ENCODE results near the gene OASL. TPM values are rescaled to one million over a fixed set of nuclear protein-coding genes. Genes with fewer than 3 reads are reported as not detected.

The OASL gene
- total and polyA plus RNA-seq, 2 of the 4 experiments (the other 2 are of a cell fraction) = under 0.01 to 0.05 TPM

DNA sequence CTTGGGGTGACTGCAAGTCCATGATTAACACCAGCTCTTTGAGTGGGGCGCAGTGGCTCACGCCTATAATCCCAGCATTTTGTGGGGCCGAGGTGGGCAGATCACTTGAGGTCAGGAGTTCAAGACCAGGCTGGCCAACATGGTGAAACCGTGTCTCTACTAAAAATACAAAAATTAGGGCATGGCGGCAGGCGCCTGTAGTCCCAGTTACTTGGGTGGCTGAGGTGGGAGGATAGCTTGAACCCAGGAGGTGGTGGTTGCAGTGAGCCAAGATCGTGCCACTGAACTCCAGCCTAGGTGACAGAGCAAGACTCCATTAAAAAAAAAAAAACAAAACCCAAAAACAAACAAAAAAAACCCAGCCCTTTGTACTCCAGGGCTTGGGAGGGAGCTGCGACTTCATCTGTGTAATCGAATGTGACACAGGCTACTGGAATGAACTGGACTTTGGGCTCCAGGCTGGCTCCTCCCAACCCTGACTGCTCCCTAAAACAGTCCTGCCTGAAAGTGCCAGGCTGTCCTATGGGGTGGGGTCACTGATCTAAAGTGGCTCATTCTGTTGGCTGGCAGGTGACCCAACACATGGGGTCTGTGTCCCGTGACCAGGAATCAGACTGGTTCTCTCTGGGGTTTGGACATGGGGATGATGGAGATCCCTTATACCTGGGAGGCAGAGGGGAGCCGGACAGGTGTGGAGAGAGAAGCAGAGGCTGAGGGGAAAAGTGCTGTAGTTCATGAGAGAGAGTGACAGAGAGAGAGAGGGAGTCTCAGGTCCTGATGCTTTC is 13.4 kb downstream of the OASL start:
- no peak overlapping the region for H3K14ac ChIP-seq (replicated peaks; ENCODE audit: low read depth, low read length)
- H3K18ac ChIP-seq (ENCODE audit: low read depth, low read length) = no peak overlapping the region
- peaks cover 20% of the 10 kb centered on the region for H3K27me3 ChIP-seq (ENCODE audit: control insufficient read depth, insufficient read depth, low read length)
- H4K91ac ChIP-seq (ENCODE audit: insufficient read depth, low read depth, low read length) = no peak overlapping the region
- DNase-seq (no peak), ATAC-seq (ENCODE audit: low read depth) (peak; percentile 21; the same call in 1 of the 2 replicates)
- intact Hi-C loops (cut with micrococcal nuclease) = no loop called here
- H2BK5ac ChIP-seq (ENCODE audit: low read depth, low read length, poor library complexity, severe bottlenecking) = no peak overlapping the region
- H3K23ac ChIP-seq (ENCODE audit: low read depth, low read length) = no peak overlapping the region
- POLR2A ChIA-PET (ENCODE audit: unreplicated experiment) = no interaction called here
- BruUV-seq (replicated peaks) = no TSS peak
- WGBS, 2 experiments (ENCODE audit: extremely low coverage in 2 of 2, insufficient read length in 1 of 2) = 56% methylated on average over 3 of the region's 11 CpGs; no CpG with 5 or more reads in 1 of the 2 experiments
- no peaks in the 10 kb centered on the region for H4K20me1 ChIP-seq (ENCODE audit: insufficient read depth, low read length)
- no peak overlapping the region for H3K56ac ChIP-seq (ENCODE audit: extremely low read depth, insufficient read depth, low read length)
- H3K9ac ChIP-seq (ENCODE audit: low read depth, low read length) = no peak overlapping the region
- H3K9me3 ChIP-seq (ENCODE audit: control insufficient read depth, insufficient read depth, low read length) = no peaks in the 10 kb centered on the region
- H2BK120ac ChIP-seq (ENCODE audit: low read depth, low read length) = no peak overlapping the region
- H2BK20ac ChIP-seq (ENCODE audit: low read depth, low read length) = no peak overlapping the region
- no peak overlapping the region for H3K4me2 ChIP-seq (ENCODE audit: low read depth, low read length)
- H3K4me3 ChIP-seq (ENCODE audit: insufficient read depth, low read depth, low read length) = no peak overlapping the region
- dilution Hi-C loops (cut with HindIII; ENCODE audit: low sequenced_read_pairs, unreplicated experiment) = no loop called here
- no peak overlapping the region for H2AK9ac ChIP-seq (replicated peaks; ENCODE audit: low read depth, low read length, poor library complexity)
- peak overlapping the region; percentile 43 for H2AFZ ChIP-seq (replicated peaks; ENCODE audit: low read length, poor library complexity)
- H2AK5ac ChIP-seq (ENCODE audit: low read depth, low read length) = no peak overlapping the region
- no peaks in the 10 kb centered on the region for H3K4me1 ChIP-seq (ENCODE audit: control insufficient read depth, insufficient read depth, low read length)
- H3K4ac ChIP-seq (ENCODE audit: low read depth, low read length) = no peak overlapping the region
- H3K9me1 ChIP-seq (ENCODE audit: insufficient read depth, low read length) = no peaks in the 10 kb centered on the region
- H4K5ac ChIP-seq (ENCODE audit: low read depth, low read length) = no peak overlapping the region
- in situ Hi-C loops (cut with MboI; ENCODE audit: low sequenced_read_pairs) = no loop called here
- H3K36me3 ChIP-seq (ENCODE audit: control insufficient read depth, insufficient read depth, low read length) = no peaks in the 10 kb centered on the region
- H4K8ac ChIP-seq (ENCODE audit: low read depth in 2 of 2, low read length in 2 of 2) = no peak overlapping the region
- H2BK15ac ChIP-seq (ENCODE audit: low read depth, low read length) = no peak overlapping the region
- CTCF ChIA-PET = no interaction called here
- H3K79me1 ChIP-seq (ENCODE audit: low read depth in 1 of 2, low read length in 2 of 2) = no peaks in the 10 kb centered on the region
- H3K27ac ChIP-seq (ENCODE audit: insufficient read depth, low read length) = no peak overlapping the region
- TF ChIP-seq SMC3 (IDR thresholded peaks at IDR 0.05; ENCODE audit: low read depth, low read length) (no peak), RFX5 (IDR thresholded peaks at IDR 0.05; ENCODE audit: low read depth, low read length) (no peak), FOS (IDR thresholded peaks at IDR 0.05; ENCODE audit: low read depth, low read length) (no peak), NFE2L2 (IDR thresholded peaks at IDR 0.05; ENCODE audit: low read depth, low read length) (no peak), MAZ (IDR thresholded peaks at IDR 0.05; ENCODE audit: borderline replicate concordance, low read depth, low read length) (no peak), RCOR1 (IDR thresholded peaks at IDR 0.05; ENCODE audit: insufficient replicate concordance, low read length) (no peak), MXI1 (IDR thresholded peaks at IDR 0.05; ENCODE audit: borderline replicate concordance, low read depth, low read length) (no peak), RAD21 (IDR thresholded peaks at IDR 0.05; ENCODE audit: low read length) (no peak), BHLHE40 (IDR thresholded peaks at IDR 0.05; ENCODE audit: low read depth, low read length) (no peak), MAFK (IDR thresholded peaks at IDR 0.05; ENCODE audit: low read depth, low read length) (no peak), POLR2A (IDR thresholded peaks at IDR 0.05; ENCODE audit: low read depth, low read length) (no peak), CEBPB (IDR thresholded peaks at IDR 0.05; ENCODE audit: low read depth, low read length) (no peak), CHD1 (IDR thresholded peaks at IDR 0.05; ENCODE audit: low read depth, low read length) (no peak)
- TF ChIP-seq, protein P1, sequence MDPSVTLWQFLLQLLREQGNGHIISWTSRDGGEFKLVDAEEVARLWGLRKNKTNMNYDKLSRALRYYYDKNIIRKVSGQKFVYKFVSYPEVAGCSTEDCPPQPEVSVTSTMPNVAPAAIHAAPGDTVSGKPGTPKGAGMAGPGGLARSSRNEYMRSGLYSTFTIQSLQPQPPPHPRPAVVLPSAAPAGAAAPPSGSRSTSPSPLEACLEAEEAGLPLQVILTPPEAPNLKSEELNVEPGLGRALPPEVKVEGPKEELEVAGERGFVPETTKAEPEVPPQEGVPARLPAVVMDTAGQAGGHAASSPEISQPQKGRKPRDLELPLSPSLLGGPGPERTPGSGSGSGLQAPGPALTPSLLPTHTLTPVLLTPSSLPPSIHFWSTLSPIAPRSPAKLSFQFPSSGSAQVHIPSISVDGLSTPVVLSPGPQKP (IDR thresholded peaks at IDR 0.05; ENCODE audit: borderline replicate concordance, low read depth, low read length) = no peak
- TF ChIP-seq, protein P2, sequence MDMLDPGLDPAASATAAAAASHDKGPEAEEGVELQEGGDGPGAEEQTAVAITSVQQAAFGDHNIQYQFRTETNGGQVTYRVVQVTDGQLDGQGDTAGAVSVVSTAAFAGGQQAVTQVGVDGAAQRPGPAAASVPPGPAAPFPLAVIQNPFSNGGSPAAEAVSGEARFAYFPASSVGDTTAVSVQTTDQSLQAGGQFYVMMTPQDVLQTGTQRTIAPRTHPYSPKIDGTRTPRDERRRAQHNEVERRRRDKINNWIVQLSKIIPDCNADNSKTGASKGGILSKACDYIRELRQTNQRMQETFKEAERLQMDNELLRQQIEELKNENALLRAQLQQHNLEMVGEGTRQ (IDR thresholded peaks at IDR 0.05; ENCODE audit: low read depth, low read length) = no peak
- TF ChIP-seq, protein P3, sequence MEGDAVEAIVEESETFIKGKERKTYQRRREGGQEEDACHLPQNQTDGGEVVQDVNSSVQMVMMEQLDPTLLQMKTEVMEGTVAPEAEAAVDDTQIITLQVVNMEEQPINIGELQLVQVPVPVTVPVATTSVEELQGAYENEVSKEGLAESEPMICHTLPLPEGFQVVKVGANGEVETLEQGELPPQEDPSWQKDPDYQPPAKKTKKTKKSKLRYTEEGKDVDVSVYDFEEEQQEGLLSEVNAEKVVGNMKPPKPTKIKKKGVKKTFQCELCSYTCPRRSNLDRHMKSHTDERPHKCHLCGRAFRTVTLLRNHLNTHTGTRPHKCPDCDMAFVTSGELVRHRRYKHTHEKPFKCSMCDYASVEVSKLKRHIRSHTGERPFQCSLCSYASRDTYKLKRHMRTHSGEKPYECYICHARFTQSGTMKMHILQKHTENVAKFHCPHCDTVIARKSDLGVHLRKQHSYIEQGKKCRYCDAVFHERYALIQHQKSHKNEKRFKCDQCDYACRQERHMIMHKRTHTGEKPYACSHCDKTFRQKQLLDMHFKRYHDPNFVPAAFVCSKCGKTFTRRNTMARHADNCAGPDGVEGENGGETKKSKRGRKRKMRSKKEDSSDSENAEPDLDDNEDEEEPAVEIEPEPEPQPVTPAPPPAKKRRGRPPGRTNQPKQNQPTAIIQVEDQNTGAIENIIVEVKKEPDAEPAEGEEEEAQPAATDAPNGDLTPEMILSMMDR (conservative IDR thresholded peaks at IDR 0.05; ENCODE audit: low read depth, low read length) = no peak

All from IMR-90 (cell line).